ENCODE results near the gene LARGE1.
A peak's percentile ranks its signal among the peaks of the same experiment; 100 is the strongest.

The LARGE1 gene

DNA sequence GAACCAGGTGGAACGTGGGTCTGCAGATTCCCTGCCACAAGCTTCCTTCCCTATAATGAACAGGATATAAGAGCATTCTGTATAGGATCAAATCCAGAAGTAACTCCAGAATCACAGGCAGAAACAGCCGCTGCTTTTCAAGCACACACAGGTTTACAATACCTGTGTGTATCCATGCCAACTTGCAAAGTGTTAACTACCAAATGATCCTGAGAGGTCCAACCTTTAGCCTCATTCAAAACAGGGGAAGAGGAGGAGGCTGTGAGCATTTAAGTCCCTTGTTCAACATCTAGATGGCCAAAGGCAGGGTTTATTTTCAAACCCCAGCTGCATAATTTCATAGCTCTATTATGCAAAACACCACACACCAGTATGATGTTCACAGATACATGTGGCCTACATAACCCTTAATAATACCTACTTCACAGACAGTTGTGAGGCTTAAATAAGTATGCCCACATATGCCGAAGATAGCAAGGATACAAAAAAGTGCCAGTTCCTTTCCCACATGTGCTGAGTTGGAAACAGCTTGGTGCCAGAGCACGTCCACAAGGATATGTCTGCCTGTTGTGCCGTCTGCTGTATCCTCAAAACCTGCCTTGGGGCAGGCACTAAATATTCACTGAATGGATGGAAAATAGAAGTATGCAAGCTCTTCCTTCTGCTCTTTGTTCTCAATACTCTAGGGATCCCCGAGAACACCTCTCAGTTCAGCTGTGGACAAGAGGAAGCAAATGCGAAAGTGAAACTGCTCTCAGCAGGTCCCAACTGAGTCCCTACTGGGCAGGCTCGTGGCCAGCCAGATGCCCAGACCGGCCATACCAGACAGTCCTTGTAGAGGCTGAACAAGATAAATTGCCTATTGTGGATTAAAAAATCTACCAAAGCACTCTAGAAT lies 66.8 kb downstream of the LARGE1 start:
- Histone ChIP-seq H3K9me3 (replicated peaks; ENCODE audit: low read length) (no peaks in the 10 kb centered on the region), H3K4me3 (ENCODE audit: low read length) (peak overlapping the region; percentile 76), H3K9ac (ENCODE audit: low read depth, low read length) (peak overlapping the region; percentile 71), H3K27me3 (ENCODE audit: control insufficient read depth, insufficient read depth, low read length) (no peaks in the 10 kb centered on the region), H3K4me1 (ENCODE audit: control insufficient read depth, insufficient read depth, low read length) (peaks cover 11% of the 10 kb centered on the region), H3K4me2 (ENCODE audit: low read length) (peak overlapping the region; percentile 83), H3K36me3 (ENCODE audit: insufficient read depth, low read length) (no peaks in the 10 kb centered on the region)

- Histone ChIP-seq H3K9me3 (replicated peaks; ENCODE audit: low read length) (no peaks in the 10 kb centered on the region), H3K27me3 (ENCODE audit: control insufficient read depth, insufficient read depth, low read length) (no peaks in the 10 kb centered on the region), H3K4me1 (ENCODE audit: control insufficient read depth, insufficient read depth, low read length) (peaks cover 11% of the 10 kb centered on the region), H3K36me3 (ENCODE audit: insufficient read depth, low read length) (no peaks in the 10 kb centered on the region), H3K9ac (ENCODE audit: low read depth, low read length) (no peak overlapping the region), H3K4me3 (ENCODE audit: low read length) (no peak overlapping the region), H3K4me2 (ENCODE audit: low read length) (no peak overlapping the region)
Measured at GRCh38 chr22:33851821-33852384, 68.4 kb downstream of the LARGE1 start.

- Histone ChIP-seq H3K36me3 (ENCODE audit: insufficient read depth, low read length) (no peaks in the 10 kb centered on the region), H3K27me3 (ENCODE audit: control insufficient read depth, insufficient read depth, low read length) (no peaks in the 10 kb centered on the region), H3K4me1 (ENCODE audit: control insufficient read depth, insufficient read depth, low read length) (peaks cover 11% of the 10 kb centered on the region), H3K4me3 (ENCODE audit: low read length) (no peak overlapping the region), H3K9me3 (replicated peaks; ENCODE audit: low read length) (no peaks in the 10 kb centered on the region), H3K4me2 (ENCODE audit: low read length) (no peak overlapping the region), H3K9ac (ENCODE audit: low read depth, low read length) (no peak overlapping the region)
Measured at GRCh38 chr22:33851240-33851639, 69.0 kb downstream of the LARGE1 start.

- Histone ChIP-seq H3K9me3 (replicated peaks; ENCODE audit: low read length) (no peaks in the 10 kb centered on the region), H3K4me2 (ENCODE audit: low read length) (no peak overlapping the region), H3K4me1 (ENCODE audit: control insufficient read depth, insufficient read depth, low read length) (peaks cover 11% of the 10 kb centered on the region), H3K36me3 (ENCODE audit: insufficient read depth, low read length) (no peaks in the 10 kb centered on the region), H3K9ac (ENCODE audit: low read depth, low read length) (no peak overlapping the region), H3K27me3 (ENCODE audit: control insufficient read depth, insufficient read depth, low read length) (no peaks in the 10 kb centered on the region), H3K4me3 (ENCODE audit: low read length) (no peak overlapping the region)
Measured at GRCh38 chr22:33850724-33851123, 69.6 kb downstream of the LARGE1 start.

- H3K4me3 ChIP-seq (ENCODE audit: low read length), result no peak overlapping the region
- no peak overlapping the region for H3K9ac ChIP-seq (ENCODE audit: low read depth, low read length)
- no peak overlapping the region for H3K4me2 ChIP-seq (ENCODE audit: low read length)
- no peaks in the 10 kb centered on the region for H3K27me3 ChIP-seq (ENCODE audit: control insufficient read depth, insufficient read depth, low read length)
- peaks cover 11% of the 10 kb centered on the region for H3K4me1 ChIP-seq (ENCODE audit: control insufficient read depth, insufficient read depth, low read length)
- H3K36me3 ChIP-seq (ENCODE audit: insufficient read depth, low read length), result no peaks in the 10 kb centered on the region
- H3K9me3 ChIP-seq (replicated peaks; ENCODE audit: low read length), result no peaks in the 10 kb centered on the region
Measured at GRCh38 chr22:33850193-33850592, 70.1 kb downstream of the LARGE1 start.

DNA sequence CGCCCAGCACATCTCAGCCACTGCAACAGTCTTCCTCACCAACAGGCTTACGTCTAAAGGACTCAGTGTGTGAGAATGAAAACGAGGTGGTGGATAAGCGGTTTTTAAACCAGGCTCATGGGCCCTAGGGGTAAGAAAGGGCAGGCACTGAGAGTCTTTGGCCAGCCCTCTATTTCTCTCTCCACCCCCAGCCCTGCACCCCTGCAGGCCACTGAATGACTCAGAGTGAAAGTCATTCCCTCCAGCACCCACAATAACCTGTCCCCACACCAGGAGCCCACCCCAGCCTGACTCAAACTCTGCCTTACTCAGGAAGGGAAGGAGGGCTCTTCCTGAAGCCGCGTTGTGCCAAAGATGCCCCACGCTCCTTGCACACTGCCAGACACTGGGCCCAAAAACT lies 72.0 kb downstream of the LARGE1 start:
- Histone ChIP-seq H3K4me1 (ENCODE audit: control insufficient read depth, insufficient read depth, low read length) (peaks cover 3% of the 10 kb centered on the region), H3K4me2 (ENCODE audit: low read length) (no peak overlapping the region), H3K9me3 (replicated peaks; ENCODE audit: low read length) (no peaks in the 10 kb centered on the region), H3K4me3 (ENCODE audit: low read length) (no peak overlapping the region), H3K27me3 (ENCODE audit: control insufficient read depth, insufficient read depth, low read length) (no peaks in the 10 kb centered on the region), H3K9ac (ENCODE audit: low read depth, low read length) (no peak overlapping the region), H3K36me3 (ENCODE audit: insufficient read depth, low read length) (no peaks in the 10 kb centered on the region)

DNA sequence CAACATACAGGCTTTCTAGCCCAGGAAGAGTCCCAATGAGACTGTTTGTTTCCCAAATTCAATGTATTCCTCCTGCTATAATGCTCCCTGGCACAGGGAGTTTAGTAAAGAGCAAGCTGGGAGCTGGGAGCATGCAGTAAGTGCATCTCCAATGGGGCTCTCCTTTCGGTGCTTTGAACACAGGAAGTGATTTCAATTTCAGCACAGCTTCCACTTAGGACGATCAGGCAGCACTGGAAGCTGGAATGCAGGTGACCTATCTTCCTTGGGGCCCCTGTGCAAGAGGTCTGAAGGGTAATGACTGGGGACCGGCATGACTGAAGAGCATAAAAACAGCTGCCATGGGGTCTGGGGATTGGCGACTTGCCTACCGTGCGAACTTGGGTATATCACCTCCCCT lies 76.0 kb downstream of the LARGE1 start:
- Histone ChIP-seq H3K36me3 (ENCODE audit: insufficient read depth, low read length) (no peaks in the 10 kb centered on the region), H3K9me3 (replicated peaks; ENCODE audit: low read length) (no peaks in the 10 kb centered on the region), H3K9ac (ENCODE audit: low read depth, low read length) (no peak overlapping the region), H3K4me2 (ENCODE audit: low read length) (no peak overlapping the region), H3K4me1 (ENCODE audit: control insufficient read depth, insufficient read depth, low read length) (no peaks in the 10 kb centered on the region), H3K27me3 (ENCODE audit: control insufficient read depth, insufficient read depth, low read length) (no peaks in the 10 kb centered on the region), H3K4me3 (ENCODE audit: low read length) (no peak overlapping the region)

GRCh38 chr22:33842421-33843094 lies 77.7 kb downstream of the LARGE1 start:
- H3K36me3 ChIP-seq (ENCODE audit: insufficient read depth, low read length), result no peaks in the 10 kb centered on the region
- H3K4me1 ChIP-seq (ENCODE audit: control insufficient read depth, insufficient read depth, low read length), result no peaks in the 10 kb centered on the region
- H3K4me2 ChIP-seq (ENCODE audit: low read length), result no peak overlapping the region
- no peaks in the 10 kb centered on the region for H3K9me3 ChIP-seq (replicated peaks; ENCODE audit: low read length)
- no peak overlapping the region for H3K4me3 ChIP-seq (ENCODE audit: low read length)
- H3K9ac ChIP-seq (ENCODE audit: low read depth, low read length), result no peak overlapping the region
- no peaks in the 10 kb centered on the region for H3K27me3 ChIP-seq (ENCODE audit: control insufficient read depth, insufficient read depth, low read length)

GRCh38 chr22:33842006-33842354 lies 78.3 kb downstream of the LARGE1 start:
- no peaks in the 10 kb centered on the region for H3K27me3 ChIP-seq (ENCODE audit: control insufficient read depth, insufficient read depth, low read length)
- H3K4me2 ChIP-seq (ENCODE audit: low read length), result no peak overlapping the region
- no peak overlapping the region for H3K9ac ChIP-seq (ENCODE audit: low read depth, low read length)
- no peaks in the 10 kb centered on the region for H3K9me3 ChIP-seq (replicated peaks; ENCODE audit: low read length)
- H3K4me1 ChIP-seq (ENCODE audit: control insufficient read depth, insufficient read depth, low read length), result no peaks in the 10 kb centered on the region
- H3K4me3 ChIP-seq (ENCODE audit: low read length), result no peak overlapping the region
- no peaks in the 10 kb centered on the region for H3K36me3 ChIP-seq (ENCODE audit: insufficient read depth, low read length)

GRCh38 chr22:33841281-33842005 lies 78.8 kb downstream of the LARGE1 start:
- Histone ChIP-seq H3K9ac (ENCODE audit: low read depth, low read length) (no peak overlapping the region), H3K27me3 (ENCODE audit: control insufficient read depth, insufficient read depth, low read length) (no peaks in the 10 kb centered on the region), H3K4me1 (ENCODE audit: control insufficient read depth, insufficient read depth, low read length) (no peaks in the 10 kb centered on the region), H3K4me3 (ENCODE audit: low read length) (no peak overlapping the region), H3K9me3 (replicated peaks; ENCODE audit: low read length) (no peaks in the 10 kb centered on the region), H3K36me3 (ENCODE audit: insufficient read depth, low read length) (no peaks in the 10 kb centered on the region), H3K4me2 (ENCODE audit: low read length) (no peak overlapping the region)

DNA sequence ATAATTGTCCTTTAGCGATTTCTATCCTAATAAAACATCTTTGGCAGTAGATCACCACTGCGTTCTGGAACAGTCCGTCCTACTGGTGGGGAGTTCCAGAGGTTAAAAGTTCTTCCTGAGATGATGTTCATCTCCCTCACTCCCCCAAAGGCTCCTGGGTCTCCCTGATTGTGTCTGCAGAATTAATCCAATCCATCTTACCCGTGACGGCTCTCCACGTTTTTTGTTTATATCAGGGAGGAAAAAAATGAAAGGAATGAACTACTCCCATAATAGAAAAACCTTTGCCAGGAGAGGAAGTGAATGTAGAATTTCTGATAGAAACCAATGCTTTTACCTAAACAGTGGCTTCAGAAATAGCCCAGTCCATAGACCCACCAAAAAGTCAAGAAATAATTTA lies 81.6 kb downstream of the LARGE1 start:
- no peak overlapping the region for H3K4me2 ChIP-seq (ENCODE audit: low read length)
- no peaks in the 10 kb centered on the region for H3K27me3 ChIP-seq (ENCODE audit: control insufficient read depth, insufficient read depth, low read length)
- no peaks in the 10 kb centered on the region for H3K9me3 ChIP-seq (replicated peaks; ENCODE audit: low read length)
- H3K4me1 ChIP-seq (ENCODE audit: control insufficient read depth, insufficient read depth, low read length), result no peaks in the 10 kb centered on the region
- H3K36me3 ChIP-seq (ENCODE audit: insufficient read depth, low read length), result no peaks in the 10 kb centered on the region
- H3K9ac ChIP-seq (ENCODE audit: low read depth, low read length), result no peak overlapping the region
- no peak overlapping the region for H3K4me3 ChIP-seq (ENCODE audit: low read length)
